HG03045 (cell line): Measurements from ENCODE around the gene THAP6.
"Not testable (repeated sequence)": the region's sequence is repeated elsewhere in the genome, so short reads cannot be mapped to it uniquely, and the experiment has no call there.

Experiments
- ATAC-seq: cut with Tn5 transposase; IDR thresholded peaks from one replicate; pipeline ENCODE4 v1.9.1; 2021; ENCODE audit warnings: mild to moderate bottlenecking, moderate library complexity; ENCODE audit not compliant: unreplicated experiment

The THAP6 gene, protein sequence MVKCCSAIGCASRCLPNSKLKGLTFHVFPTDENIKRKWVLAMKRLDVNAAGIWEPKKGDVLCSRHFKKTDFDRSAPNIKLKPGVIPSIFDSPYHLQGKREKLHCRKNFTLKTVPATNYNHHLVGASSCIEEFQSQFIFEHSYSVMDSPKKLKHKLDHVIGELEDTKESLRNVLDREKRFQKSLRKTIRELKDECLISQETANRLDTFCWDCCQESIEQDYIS

DNA sequence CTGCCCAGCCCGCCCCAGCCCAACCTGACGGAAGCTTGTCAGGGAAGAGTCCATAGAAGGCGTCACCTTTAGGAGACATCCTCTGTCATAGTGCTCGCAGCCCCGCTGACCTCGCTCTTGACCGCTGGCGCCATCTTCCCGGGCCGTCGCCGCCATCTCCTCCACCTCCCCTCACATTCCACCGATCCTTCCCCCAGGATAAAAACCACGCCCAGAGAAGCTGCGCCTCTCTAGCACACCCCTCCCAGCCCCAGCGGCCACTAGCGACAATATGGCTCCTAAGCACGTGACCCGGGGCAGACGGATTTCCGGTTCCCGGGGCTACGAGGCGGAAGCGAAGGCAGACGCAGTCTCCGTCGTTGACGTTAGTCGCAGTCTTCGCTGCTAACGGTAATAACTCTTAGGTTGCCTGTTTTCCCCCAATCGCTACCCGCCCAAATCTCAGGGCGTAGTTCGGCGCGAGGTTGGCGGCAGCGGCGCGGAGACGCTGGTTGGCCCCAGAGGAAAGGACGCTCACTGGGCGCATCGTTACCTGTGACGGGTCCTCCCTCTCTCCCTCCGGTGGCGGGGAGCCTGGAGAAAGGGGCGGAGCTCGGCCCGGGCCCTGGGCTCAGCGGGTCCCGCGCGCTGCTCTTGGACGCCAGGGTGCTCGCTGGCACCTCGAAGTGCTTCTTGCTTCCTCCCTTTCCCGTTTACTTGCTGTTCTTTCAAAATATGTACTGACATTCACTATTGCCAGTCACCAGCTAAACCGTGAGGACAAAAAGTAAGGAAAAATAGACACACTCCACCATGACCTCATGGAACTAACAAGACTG is at the start of gene THAP6, which contains the start of gene RCHY1:
THAP6 (plus strand) TSS at position 343 of the 818 bp plus-strand sequence. CDS start 980 bp downstream, outside the sequence.
RCHY1 (minus strand) TSS at position 273 of the 818 bp plus-strand sequence; CDS start at position 156, 117 bp downstream.
- peak; percentile 93 for ATAC-seq

DNA sequence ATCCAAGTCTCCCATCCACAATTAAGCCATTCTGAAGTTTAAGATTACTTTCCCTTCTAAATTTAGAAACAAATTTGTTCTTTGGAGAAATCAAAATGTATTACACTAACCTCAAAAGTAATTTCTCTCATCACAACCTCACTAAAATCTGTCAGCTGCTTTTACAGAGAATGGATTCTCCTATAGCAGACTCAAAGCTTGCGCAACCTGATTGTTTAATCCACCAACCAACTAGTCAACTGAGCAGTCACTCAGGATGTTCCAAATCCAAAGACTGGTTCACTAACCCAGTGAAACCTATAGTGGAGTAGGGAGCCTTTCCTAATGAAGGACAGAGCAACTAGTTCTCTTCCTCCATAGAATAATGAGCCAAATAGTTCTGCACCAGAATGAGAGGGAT is 44.4 kb upstream of the THAP6 start:
- ATAC-seq = no peak

DNA sequence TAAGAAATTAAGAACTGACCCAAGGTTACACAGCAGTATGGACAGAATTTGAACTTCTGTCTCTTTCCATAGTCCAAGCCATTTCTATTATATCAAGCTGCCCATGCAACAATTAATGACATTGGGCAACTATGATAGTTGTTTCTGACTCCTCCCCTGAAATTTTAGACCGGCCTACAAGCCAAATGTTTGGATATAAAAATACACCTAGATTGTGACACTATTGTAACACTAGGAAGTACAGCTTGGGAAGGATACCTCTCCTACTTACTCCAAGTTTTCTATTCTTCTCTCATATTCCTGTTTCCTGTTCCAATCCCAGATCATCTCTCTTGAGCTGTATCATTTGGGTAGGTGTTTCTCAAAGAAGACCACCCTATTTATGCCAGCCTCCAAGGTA is 43.5 kb upstream of the THAP6 start:
- no peak for ATAC-seq

DNA sequence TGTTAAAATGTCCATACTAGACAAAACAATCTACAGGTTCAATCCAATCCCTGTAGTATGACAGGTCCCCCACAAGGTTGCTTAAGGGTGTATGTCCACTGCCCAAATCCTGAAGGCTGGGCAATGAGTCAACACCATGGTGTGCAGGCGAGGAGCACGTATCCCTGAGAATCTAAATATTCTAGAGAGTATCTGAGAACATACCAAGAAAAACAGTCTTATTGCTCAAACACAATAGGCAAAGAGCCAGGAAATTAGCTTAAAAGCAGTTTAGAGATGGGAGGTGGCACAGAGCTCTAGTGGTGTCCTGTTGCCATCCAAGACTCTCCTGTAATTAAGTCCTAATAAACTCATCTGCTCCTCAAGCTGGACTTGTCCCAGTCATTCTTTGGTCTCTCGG is 37.1 kb upstream of the THAP6 start:
- ATAC-seq = no peak

DNA sequence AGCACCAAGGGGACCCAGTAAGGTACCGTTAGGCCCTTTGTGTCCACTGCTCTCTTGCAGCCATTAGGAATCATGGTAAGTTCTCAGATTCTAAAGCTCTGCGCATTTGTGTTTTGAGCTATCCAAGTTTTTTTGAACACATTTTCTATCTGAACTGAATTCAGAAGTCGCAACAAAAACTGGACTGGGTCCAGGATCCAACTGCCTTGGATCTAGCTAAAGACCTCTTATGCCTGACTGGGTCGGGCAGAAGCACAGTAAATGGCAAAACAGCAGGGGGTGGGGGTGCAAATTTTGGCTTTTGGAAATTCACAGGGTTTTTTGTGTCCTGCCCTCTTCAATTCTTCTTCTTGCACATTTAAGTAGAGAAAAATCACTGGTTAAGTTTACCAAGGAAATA is 30.1 kb upstream of the THAP6 start:
- no peak for ATAC-seq

DNA sequence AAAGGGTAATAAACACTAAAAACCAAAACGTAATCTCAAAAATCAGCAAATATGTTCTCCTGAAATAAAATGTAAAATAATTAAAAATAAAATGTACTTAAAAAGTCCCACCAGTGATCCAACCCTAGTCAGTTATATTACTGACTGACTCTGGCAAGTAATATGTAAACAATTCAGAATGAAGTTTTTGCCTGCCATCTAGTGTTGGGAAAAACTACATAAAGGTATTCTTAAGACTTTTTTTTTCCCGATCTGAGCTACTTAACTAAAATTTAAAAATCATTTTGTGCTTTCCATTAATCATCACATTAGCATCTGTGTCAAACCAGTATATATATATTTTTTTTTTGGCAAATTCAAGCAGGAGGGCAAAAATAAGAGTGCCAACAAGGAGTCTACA is 24.1 kb upstream of the THAP6 start:
- no peak for ATAC-seq

DNA sequence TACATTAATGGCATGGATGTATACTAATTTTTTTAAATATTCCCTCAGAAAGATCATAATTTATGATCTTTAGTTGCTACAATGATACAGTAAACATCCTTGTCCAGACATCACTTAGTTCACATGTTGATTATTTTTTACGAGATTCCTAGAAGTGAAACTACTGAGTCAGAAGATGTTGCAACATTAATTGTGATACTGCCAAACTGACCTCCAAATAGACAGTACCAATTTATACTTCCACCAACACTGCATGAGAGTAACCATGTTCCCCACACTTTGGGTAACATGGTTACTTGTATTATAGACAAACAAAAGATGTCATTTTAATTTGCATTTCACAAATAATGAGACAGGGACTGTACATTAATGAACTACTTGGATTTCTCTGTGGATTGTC is 19.7 kb upstream of the THAP6 start:
- ATAC-seq = no peak

DNA sequence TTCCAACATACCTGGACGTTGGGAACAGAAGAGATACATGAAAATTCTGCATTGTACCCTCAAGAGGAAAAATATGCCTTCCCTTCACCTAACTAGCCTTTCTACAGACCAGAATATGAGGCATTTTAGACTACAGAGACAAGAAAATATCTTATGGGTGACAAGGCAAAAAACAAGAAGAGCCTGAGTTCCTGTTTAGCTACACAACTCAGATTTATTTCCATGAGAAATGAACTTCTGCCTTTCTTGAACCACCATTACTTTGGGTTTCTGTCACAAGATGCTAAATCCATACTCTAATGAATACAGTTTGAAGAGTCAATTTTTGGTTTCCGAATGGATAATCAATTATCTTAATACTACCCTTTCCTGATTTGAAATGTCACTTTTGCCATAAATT is 18.8 kb upstream of the THAP6 start:
- ATAC-seq = no peak

DNA sequence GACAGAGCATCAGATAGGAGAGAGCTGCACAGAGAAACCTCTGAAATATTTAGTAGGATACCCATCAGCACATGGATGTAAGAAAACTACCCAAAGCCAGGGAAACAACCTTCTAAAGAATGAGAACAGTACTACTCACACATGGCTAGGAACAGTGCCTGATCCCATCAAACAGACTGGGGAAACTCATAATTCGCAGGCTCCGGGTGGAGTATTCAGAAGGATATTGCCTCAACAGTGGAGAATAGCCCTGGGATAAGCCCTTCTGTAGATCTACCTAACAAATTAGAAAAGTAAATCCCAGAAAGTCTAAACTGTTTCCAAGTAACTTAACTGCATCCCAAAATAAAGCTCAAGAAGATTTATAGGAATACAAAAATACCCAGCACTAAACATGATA is 17.9 kb upstream of the THAP6 start:
- ATAC-seq = no peak

DNA sequence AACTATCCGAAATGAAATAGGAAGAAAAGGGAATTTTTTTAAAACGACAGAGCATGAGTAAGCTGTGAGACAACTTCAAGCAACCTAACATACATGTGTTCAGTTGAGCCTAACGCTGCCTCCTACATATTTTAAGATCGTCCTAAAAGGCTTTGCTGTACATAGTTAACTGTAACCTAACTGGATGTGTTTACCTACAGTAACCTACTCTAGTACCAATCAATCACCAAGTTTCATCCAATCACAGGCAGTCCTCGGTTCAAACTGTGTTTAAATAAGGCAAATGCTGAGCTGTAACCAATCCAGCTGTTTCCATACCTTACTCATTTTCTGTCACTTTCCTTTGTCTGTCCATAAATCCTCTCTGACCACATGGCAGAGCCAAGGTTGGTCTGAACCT is 17.1 kb upstream of the THAP6 start:
- ATAC-seq = no peak

DNA sequence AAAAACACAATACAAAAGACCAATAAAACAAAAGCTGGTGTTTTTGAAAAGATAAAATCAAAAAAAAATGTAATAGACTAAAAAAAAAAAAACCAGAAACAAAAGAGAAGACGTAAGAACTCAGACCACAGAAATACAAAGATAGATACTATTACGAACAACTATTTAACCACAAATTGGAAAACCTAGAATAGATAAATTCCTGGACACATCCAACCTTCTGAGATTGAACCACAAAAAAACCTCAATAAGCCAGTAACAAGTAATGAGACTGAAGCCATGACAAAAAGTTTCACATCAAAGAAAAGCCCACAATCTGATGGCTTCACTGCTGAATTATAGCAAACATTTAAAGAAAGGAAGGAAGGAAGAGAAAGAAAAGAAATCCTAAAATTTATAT is 16.2 kb upstream of the THAP6 start:
- ATAC-seq = no peak

DNA sequence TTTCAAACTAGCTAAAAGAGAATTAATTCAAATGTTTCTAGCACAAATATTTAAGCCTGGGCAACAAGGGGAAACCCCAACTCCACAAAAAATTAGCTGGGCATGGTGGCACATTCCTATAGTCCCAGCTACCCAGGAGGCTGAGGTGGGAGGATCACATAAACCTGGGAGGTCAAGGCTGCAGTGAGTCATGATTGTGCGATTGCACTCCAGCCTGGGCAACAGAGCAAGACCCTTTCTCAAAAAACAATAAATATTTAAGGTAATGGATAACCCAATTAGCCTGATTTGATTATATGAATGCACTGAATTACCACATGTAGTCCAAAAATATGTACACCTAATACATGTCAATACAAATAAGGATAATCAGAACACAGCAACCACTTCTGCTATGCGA is 14.4 kb upstream of the THAP6 start:
- ATAC-seq = no peak

DNA sequence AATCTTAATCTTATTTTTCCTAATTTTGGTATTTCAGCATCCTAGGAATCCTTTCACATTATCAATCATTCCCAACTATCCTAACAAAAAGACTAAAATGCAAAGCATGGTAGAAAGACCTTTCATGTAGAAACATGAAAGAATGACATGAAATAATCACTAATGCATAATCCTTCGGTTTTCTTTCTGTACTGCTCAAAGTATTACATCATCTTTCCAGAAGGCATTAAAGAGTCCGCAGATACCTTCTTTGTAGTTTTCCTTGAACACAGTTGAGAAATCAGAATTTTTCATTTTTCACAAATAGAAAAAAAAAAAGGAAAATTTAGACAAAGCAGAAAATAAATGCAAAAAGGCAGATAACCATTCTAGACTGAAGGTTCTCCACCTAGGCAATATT is 11.6 kb upstream of the THAP6 start:
- ATAC-seq = no peak

DNA sequence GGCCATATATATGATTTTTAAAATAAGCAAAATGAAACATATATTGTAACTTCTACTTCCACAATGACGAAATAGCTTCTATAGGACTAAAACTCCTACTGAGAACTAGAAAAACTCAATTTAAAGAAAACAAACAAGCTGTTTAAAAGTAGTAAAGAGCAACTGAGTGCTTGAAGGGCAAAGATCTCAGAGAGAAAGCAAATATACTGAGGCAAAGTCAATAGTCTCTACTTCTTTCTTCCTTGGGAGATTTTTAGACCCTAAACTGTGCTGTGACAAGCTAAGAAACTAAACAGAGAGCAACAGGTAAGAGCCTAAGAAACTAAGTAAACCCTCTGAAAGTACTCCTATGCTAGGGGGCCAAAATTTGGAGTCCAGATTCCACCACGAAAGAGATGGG is 8.6 kb upstream of the THAP6 start:
- no peak for ATAC-seq

DNA sequence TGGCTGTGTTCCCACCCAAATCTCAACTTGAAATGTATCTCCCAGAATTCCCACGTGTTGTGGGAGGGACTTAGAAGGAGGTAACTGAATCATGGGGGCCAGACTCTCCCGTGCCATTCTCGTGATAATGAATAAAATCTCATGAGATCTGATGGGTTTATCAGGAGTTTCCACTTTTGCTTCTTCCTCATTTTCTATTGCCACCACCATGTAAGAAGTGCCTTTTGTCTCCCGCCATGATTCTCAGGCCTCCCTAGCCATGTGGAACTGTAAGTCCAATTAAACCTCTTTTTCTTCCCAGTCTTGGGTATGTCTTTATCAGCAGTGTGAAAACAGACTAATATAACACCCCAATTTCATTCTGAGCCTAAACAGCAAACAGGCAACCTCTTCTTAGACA is 4.7 kb upstream of the THAP6 start:
- ATAC-seq = not testable (repeated sequence)

DNA sequence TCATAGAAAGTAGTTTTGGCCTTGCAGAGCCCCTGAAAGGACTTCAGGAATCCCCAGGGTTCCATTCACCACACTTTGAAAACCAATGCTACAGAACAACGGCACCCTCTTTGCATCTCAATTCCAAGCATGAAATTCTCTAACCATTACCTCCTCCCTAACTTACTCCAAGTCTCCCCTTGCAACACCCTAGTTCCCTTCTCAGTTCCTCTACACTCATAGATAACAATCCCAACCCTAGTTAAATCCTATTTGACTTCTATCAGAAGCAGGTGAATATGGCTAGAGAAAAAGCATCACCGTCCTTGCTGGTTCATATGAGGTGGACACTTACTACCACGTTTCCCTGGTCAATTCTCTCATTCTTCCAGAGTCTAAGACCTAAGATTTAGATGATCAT is 2.4 kb upstream of the THAP6 start:
- ATAC-seq = no peak

DNA sequence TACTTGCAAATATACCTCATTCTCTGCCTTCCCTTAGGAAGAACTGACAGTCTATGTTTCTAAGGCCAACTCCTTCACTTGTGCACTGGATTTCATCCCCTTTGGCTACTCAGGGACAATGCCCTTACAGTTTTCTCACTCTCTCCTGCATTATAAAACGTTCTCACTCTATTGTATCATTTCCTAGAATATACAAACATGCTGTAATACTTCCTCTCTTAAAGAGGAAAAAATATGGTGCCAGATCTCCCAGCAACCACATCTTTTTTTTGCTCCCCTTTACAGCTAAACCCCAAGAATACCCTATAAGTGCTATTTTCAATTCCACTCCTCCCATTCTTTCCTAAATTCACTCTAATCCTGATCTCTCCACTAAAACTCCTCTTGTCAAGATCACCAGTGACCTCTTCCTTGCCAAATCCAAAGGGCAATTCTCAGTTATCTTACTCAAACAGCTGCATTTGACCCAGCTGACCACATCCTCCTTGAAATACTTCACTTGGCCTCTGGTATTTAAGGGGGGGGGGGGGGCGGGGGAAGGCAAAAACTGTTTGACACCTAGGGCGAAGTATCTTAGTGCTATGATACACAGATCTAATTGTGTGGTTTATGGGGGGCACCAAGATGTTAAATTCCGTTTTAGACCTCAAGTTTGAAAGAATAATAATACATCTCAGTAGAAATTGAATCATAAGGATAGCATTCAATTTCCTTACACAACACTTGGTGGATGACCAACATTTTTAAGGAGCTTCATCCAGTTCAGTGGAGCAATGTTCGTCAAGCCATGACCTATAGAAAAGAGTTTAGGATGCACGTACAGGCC is 1.7 kb upstream of the THAP6 start:
- ATAC-seq = no peak

DNA sequence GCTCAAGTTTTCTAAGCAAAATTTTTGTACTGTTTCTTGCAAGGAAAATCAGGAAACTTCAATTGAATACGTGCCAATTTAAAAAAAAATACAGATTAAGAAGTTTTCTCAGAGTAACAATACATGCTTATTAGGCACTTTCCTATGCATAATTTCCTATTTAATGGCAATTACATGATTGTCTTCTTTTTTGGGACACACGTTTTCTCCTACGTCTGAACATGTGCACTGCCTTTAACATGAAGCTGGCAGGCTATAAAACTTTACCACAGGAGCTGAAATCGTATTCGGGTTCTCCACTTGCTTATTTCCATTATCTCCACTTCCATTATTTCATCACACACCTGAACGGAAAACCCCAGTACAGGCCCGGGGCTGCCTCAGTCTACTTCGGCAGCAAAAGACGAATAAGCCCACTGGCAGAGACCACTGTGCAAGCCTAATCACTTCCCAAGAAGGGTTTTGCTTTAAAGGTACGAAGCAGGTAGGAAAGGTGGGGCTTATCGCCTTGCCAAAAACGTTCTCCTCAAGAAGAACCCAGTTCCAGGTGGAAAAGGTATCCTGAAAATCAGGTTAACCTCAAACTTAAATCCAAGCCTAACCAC is 645 bp upstream of the THAP6 start:
- no peak for ATAC-seq

DNA sequence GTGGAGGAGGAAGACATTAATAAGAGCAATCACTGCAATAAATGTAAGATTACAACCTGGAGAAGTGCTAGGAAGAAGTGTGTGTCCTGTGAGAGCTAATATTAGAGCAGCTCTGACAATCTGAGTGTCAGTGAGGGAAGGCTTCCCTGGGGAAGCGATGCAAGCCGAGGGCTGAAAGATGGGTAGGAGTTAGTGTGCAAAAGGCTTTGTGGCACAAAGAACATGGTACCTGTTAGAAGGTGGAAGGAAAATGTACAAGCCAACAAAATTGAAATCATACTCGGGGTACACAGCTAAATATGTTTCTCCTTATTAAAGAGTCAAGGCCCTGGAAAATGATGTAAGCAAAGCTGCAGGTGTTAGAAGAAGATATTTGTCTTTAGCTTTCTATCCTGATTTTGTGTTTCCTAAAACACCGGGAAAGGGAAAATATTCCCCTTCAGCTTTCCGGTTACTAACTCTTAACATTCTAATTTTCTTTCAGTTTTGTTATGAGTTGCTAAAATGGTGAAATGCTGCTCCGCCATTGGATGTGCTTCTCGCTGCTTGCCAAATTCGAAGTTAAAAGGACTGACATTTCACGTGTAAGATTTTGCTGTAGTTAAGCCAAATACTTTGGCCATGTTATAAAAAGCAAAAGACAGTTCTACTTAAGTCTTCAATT is 808 bp downstream of the THAP6 start:
- ATAC-seq = peak; percentile 3

DNA sequence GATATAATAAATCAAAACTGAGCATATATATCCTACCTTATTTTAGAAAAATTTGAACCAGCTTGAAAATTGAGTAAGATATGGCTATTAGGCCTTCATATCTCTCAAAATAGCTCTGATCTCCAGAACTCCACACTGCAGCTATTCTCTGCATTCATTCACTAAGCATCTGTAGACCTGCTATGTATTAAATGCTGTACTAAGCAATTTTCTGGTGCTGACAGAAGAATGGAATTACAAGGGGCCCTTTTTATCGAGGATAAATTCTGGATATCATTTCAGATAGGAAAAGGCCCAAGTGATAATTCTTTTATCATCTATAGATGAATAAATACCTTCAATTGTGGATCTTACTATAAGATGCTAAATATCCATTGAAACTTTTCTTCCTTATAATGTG is 1.9 kb downstream of the THAP6 start:
- ATAC-seq = no peak

DNA sequence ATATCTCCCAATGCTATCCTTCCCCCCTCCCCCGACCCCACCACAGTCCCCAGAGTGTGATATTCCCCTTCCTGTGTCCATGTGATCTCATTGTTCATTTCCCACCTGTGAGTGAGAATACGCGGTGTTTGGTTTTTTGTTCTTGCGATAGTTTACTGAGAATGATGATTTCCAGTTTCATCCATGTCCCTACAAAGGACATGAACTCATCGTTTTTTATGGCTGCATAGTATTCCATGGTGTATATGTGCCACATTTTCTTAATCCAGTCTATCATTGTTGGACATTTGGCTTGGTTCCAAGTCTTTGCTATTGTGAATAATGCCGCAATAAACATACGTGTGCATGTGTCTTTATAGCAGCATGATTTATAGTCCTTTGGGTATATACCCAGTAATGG is 5.2 kb downstream of the THAP6 start:
- ATAC-seq = not testable (repeated sequence)
